ENCODE measurements around the gene GNAS.
A peak's percentile ranks its signal among the peaks of the same experiment; 100 is the strongest.

The GNAS gene

DNA sequence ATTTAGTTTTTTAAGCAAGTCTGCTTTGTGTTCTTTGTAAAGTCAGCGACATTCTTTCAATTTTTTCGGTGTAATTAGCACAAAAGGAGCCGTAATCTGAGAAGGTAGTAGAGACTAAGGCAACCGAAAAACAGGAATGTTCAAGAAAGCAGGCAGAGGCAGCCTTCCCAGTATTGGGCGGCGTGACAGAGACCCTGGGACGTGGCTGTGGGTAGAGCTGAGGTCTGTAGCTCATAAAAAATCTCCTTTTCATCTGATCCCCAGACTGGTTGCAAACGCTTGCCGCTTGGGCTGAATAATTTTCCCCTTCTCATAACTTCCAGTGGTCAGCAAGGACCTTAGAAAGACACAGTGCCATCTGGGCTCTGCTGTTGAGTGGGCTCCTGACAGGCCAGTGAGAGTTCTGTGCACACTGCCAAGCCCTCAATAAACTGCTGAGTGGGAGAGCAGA, 30.8 kb downstream of the GNAS start:
- DNase-seq = no peak

GRCh38 chr20:58884966-58885365, 32.5 kb downstream of the GNAS start:
- no peak for DNase-seq

DNA sequence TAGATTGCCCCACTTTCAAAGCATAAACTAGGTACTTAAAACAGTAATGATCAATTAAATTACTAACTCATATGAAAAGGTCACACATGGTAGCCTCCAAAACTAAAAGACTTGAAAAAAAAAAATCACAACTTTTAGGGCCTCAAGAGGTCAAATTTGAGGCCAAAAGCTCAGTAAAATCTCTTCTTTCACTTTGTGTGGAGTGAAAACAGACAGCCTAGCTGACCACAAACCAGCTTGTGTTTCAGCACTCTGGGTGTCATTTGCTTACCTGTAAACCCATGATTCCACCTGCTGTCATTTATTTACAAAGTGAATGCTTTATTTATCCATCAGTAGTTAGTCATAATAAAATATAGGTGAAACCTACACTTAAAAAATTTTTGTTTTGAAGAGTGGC, 34.0 kb downstream of the GNAS start:
- DNase-seq = no peak

DNA sequence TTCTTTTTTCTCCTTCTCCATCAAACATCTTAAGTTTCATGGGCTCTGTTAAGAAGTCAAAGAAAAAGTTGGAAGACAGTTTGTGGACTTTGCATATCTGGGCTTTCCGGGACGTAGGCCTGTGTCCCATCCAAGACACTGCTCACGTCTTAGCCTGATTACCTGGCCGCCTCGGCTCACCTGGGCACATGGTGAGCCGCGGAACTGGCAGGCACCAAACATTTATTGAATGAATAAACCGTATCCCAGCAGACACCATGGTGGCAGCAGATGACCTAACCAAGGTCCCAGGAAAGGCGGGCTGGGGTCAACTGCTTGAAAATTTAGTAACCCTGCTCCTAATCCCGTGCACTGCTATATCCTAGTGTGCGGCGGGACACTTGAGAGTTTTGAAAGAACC, 35.6 kb downstream of the GNAS start:
- no peak for DNase-seq

DNA sequence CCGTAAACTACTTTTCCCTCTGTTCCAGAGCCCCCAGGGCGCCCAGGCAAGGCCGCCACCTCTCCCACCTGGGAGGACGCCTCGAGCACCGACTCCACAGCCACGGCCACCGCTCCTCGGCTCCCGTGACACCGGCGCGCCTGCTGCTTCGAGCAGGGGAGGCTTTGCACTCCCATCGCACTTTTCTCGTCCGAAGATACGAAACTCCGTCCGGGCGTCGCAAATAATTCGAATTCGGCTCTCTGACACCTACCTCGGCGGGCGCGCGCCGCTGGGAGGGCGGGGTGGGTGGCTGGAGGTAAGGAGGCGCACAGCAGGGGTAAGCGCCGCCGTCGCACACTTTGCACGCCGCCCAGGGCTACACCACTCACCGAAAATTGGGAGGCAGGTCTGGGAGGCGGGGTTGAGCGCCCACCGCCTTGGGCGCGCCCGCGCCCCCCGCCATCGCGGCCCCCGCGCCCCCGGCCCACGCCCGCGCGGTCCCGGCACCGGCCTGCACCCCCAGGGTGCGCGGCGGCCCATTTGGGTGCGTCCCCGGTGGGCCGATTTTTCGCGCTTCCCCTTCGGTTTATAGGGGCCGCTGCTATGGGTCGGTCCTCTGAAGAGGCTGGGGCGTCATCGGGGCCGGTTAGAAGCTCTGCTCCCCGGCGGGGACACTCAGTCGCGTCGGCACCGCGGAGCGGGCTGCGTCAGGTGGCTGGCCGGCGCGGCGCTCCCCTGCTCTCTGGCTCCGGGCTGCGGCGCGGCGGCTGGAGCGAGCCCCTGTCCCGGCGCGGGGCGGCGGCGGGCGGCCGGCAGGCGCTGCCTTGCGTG, 36.2 kb downstream of the GNAS start:
- no peak for DNase-seq

DNA sequence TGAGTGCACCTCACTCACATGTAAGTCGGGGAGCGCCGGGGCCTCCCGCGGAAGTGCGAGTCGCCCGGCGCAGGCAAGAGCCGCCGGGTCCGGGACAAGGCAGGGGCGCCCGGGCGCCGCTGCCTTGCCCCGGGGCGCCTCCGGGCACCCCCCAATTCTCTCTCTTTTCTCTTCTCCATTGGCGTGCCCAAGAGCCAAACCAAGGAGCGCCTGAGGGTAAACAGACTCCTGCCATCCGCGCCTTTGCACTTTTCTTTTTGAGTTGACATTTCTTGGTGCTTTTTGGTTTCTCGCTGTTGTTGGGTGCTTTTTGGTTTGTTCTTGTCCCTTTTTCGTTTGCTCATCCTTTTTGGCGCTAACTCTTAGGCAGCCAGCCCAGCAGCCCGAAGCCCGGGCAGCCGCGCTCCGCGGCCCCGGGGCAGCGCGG, 36.8 kb downstream of the GNAS start:
- DNase-seq = no peak

DNA sequence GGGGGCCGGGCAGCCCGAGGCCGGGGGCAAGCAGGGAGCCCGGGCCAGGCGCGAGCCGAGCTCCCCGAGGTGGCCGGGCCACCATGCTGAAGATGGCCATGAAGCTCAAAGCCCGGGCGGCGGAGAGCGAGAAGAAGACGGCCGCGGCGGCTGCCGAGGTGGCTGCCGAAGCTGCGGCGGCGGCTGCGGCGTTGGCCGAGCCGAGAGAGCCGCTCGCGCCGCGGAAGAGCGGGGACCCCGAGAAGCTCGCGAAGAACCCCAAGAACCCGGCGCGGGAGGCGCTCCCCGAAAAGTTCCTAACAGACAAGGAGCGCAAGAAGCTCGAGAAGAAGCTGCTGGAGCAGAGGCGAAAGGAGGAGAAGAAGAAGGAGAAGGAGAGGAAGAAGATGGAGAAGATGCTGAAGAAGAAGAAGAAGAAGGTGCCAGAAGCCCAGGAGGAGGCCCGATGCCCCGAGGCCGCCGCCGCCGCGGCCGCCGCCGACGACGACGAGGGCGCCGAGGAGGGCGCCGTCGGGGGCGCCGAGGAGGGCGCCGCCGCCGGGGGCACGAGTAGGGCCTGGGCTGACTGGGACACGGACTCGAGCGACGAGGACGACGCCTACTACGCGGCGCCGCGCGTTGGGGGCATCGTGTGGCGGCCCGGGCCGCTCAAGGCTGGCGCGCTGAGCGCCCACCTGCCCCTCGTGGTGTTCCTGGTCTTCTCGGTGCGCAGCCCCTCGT, 37.4 kb downstream of the GNAS start:
- DNase-seq = no peak

GRCh38 chr20:58890518-58891085, 38.1 kb downstream of the GNAS start:
- peak; percentile 47 for DNase-seq

DNA sequence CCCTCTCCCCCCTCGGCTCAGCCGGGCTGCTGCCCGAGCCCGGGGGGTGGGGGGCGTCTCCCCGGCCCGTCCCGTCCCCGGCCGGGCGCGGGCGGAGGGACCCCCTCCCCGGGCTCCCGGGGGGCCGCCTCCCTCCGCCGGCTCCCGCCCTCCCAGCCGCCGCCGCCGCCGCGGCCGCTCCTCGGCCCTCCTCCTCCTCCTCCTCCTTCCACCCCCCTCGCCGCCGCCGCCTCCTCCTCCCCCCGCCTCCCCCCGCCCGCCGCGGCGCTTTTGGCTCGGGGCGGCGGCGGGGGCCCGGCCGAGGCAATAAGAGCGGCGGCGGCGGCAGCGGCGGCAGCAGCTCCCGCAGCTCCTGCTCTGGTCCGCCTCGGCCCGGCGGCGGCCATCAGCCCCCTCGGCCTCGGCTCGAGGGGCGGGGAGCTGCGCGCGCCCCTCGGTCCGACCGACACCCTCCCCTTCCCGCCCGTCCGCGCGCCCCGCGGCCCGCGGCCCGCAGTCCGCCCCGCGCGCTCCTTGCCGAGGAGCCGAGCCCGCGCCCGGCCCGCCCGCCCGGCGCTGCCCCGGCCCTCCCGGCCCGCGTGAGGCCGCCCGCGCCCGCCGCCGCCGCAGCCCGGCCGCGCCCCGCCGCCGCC, 38.7 kb downstream of the GNAS start:
- no peak for DNase-seq

DNA sequence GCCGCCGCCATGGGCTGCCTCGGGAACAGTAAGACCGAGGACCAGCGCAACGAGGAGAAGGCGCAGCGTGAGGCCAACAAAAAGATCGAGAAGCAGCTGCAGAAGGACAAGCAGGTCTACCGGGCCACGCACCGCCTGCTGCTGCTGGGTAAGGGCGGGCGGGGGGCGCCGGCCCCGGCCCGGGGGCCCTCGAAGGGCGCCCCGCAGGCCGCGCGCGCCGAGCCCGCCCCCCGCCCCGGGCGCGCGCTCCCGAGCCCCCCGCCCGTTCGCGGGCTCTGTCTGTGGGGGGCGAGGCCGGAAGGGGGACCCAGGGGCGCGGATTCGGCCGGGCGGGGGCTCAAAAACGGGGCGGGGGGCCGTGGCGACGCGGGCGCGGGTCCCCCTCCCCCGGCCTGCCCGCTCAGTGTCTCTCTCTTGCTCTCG, 39.2 kb downstream of the GNAS start:
- no peak for DNase-seq

- DNase-seq = peak; percentile 41
Observed at GRCh38 chr20:58892141-58892931, 39.8 kb downstream of the GNAS start.

- DNase-seq = no peak
Observed at GRCh38 chr20:58892932-58893224, 40.4 kb downstream of the GNAS start.

GRCh38 chr20:58893355-58894120, 41.0 kb downstream of the GNAS start:
- DNase-seq = no peak

DNA sequence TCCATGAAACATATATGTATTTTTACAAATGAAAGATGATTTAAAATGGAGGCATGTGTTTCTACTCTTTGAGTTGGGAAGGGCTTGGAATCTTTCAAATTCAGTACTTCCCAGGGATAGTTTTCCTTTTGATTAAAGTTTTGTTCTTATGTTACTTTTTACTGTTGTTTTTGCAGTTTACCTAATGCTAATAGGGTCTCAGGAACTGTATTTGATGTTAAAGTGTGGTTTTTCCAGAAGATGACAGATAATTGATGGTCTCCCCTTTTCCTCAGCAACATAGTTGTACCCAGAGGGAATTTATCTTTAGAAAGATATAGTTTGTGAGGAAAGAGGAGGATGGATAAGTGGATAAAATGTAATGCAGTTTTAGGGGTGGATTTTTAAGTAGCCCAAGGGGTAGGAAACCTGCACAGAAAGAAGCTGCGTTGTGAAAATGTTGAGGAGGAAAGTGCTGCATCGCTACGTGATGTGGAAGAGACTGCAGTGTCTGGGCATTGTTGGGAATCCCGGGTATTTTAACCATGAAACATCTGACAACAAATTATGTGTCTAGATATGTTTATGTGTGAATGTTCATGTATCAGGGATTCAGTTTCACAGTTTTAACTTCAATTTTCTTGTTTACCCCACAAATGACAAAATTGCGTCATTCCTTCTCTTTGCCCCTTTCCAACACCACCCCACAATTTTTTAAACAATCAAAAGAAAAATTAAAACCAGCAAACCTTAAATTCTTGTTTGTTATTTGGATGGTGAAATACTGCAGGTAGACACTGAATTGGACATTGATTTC, 42.3 kb downstream of the GNAS start:
- no peak for DNase-seq

DNA sequence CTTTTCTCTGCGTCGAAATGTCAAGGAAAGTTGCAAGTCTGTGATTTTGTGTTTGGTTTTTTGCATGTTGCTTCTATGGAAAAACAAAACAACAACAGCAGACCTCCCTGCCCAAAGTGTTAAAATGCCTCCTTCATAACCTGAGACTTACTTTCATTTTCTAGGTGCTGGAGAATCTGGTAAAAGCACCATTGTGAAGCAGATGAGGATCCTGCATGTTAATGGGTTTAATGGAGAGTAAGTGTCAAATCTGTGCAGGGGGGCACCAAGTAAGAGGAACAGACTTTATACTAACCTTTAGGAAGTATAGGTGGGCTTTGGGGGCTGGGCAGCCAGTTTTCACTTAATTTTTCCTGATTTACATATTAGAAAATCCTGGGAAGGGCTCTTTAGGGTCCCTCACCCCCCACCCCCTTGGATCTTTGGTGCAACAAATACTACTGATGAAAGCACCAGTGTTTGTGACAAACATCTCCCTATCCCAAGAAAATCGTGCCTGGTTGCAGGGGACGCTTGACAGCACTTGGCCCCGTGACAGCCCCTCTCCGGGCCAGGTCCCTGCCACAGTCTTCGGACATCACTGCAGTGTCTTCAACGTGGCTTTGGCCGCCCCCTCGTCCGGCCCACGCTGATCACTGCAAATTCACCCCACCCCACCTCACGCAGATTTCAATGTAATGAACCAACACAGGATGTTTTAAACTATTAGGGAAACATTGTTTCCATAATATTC, 43.1 kb downstream of the GNAS start:
- DNase-seq = no peak

DNA sequence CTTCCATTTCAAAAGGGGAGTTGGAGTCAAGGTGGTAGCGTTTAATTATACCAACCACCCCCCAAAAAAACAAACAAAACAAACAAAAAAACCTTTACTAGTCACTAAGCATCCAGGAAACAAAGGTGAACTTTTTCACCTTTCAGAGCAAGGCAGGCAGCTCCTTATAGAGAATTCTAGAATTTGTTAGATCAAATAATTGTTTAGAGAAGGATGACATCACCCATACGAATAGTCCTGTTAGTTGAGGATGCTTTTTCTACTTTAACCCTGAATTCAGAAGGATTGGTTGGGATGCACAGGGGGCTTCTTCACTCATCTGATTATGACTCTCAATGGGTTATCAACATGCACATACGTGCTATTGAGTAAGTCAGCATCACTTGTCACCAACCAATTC, 44.3 kb downstream of the GNAS start:
- no peak for DNase-seq

- no peak for DNase-seq
Observed at GRCh38 chr20:58897488-58897887, 45.0 kb downstream of the GNAS start.

DNA sequence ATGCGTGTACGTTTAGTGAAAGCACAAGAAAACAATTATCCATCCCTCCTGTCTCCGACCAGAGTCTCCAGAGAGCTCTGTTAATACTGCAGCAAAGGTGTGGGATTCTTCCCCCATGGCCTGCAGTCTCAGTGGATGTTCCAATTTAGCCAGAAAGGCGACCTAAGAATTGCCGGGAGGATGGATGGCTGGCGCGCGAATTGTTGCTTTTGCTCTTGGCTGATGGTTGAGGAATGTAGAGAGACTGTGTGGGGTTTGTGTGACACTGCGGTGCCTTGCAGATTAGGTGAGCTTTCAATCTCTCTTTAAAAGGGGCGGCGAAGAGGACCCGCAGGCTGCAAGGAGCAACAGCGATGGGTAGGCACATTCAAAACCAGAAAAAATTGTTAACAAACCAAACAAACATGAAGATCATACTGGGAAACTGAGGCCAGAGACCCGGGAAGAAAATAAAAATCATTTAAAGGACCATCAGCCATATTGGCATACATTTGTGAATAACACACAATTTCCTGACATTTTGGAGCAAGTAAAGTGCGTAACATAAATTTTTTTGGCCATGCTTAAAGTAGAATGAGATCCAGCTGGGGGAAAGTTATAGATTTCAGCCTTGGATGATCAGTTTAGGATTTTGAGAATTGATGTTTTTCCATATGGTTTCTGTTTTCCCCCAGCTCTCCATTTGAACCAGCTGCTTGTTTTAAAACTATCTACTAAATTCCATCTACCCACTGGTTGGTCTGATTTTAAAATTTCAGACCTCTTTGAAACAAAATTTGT, 46.3 kb downstream of the GNAS start:
- no peak for DNase-seq

GRCh38 chr20:58899512-58899911, 47.0 kb downstream of the GNAS start:
- DNase-seq = no peak

DNA sequence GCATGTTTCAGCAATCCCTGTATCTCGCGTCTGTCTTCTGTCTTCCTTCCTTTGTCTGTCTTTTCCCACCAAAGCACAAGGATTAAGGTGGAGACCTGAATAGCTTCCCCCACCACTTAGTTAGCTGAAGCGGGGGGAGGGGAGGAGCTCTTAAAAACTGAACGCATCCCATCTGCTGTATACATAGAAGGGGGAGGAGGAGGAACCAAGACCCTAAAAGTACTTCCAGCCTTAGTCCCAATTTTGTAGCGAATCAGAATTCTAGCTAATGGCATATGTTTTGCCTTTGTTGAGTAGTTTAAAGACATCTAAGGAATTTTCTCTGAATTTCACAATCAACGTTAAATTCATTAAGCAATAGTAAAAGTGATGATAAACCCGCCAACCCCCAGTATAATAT, 47.9 kb downstream of the GNAS start:
- no peak for DNase-seq

Measured in KG1 (cell line).